Panc1 (cell line): ENCODE results near the gene STYK1. TPM values are rescaled to one million over a fixed set of nuclear protein-coding genes. Genes with fewer than 3 reads are reported as not detected.

Experiments
- total RNA-seq: library from RNA; stranded (reverse); gene quantifications from one replicate; pipeline ENCODE4 v1.2.1, GENCODE V29; 2021; ENCODE audit not compliant: unreplicated experiment

The STYK1 gene
- total RNA-seq, 1 experiment from 2014 or later, result 0.85 TPM

Other genes starting within 250 kb of the STYK1 start
- gene KLRC2, start 238.0 kb downstream of the STYK1 start, total RNA-seq, result not detected
- not detected for gene KLRC1, start 220.7 kb downstream of the STYK1 start, total RNA-seq
- gene EIF2S3B, start 168.2 kb downstream of the STYK1 start, total RNA-seq, result 0.28 TPM
- gene MAGOHB, start 60.4 kb downstream of the STYK1 start, total RNA-seq, result 22.5 TPM
- gene YBX3, start 49.3 kb upstream of the STYK1 start, total RNA-seq, result 155 TPM
- not detected for gene TAS2R7, start 128.6 kb upstream of the STYK1 start, total RNA-seq
- gene TAS2R8, start 133.2 kb upstream of the STYK1 start, total RNA-seq, result not detected
- not detected for gene TAS2R9, start 136.1 kb upstream of the STYK1 start, total RNA-seq
- 0.23 TPM for gene TAS2R10, start 152.3 kb upstream of the STYK1 start, total RNA-seq
- 1.1 TPM for gene PRR4, start 175.4 kb upstream of the STYK1 start, total RNA-seq
- 10.5 TPM for gene PRH1, start 210.2 kb upstream of the STYK1 start, total RNA-seq
- 0.39 TPM for gene TAS2R13, start 235.5 kb upstream of the STYK1 start, total RNA-seq